Measurements from ENCODE around the gene GRB10.

DNA sequence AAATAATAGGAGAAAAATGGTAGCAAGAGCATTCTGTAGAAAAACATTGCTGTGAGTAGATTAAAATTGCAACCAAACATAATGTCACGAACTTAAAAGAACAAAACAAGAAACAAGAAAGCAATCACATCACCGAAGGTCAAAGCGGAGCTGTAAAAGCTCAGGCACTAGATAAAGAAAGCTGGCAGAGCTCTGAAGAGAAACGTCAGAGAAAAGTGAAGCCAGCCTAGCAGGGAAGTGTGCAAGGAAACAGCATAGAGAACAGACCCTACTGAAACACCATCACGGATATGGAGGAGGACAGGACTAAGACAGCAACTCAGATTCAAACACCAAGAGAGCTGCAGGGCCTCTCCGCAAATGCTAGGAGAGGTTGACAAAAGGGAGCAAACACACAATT is 195.0 kb downstream of the GRB10 start:
- TF ChIP-seq CTCF (IDR thresholded peaks at IDR 0.05) (no peak), POLR2AphosphoS5 (IDR thresholded peaks at IDR 0.05) (no peak), POLR2A (IDR thresholded peaks at IDR 0.05) (no peak), EP300 (IDR thresholded peaks at IDR 0.05; ENCODE audit: low read depth) (no peak)
